CD14-positive monocyte (primary cell): ENCODE measurements around the gene MADD. TPM values are rescaled to one million over a fixed set of nuclear protein-coding genes. Genes with fewer than 3 reads are reported as not detected.

Source experiments
- DNase-seq, 3 donors: peaks; one replicate each; pipeline ENCODE4 v3.0.0-alpha.2; 2011 to 2022
- H2AFZ ChIP-seq: 2 replicates; pipeline ENCODE4 v1.6.0; 2012; ENCODE audit warnings: mild to moderate bottlenecking, low read depth, low read length, inconsistent platforms; ENCODE audit not compliant: insufficient read depth, poor library complexity, severe bottlenecking
- H3K27ac ChIP-seq, 2 donors: 1 replicate in 1 of 2; 2 replicates in 1 of 2; pipeline ENCODE4 v1.5.1; 2012 to 2013; ENCODE audit warnings: low read length in 2 of 2, control low read depth in 1 of 2, inconsistent platforms in 1 of 2, low read depth in 1 of 2, mild to moderate bottlenecking in 1 of 2
- H3K27me3 ChIP-seq, 2 donors: one replicate each; pipeline versions ENCODE4 v1.6.0 to v1.6.1; 2011 to 2013; ENCODE audit warnings: low read length in 2 of 2; ENCODE audit not compliant: control insufficient read depth in 2 of 2, insufficient read depth in 2 of 2
- H3K36me3 ChIP-seq, 2 donors: replicated peaks in 1 of 2; 1 replicate in 1 of 2; 2 replicates in 1 of 2; pipeline versions ENCODE4 v1.5.1 to v1.6.1; 2012 to 2013; ENCODE audit warnings: low read length in 2 of 2, control low read depth in 1 of 2, inconsistent platforms in 1 of 2, mild to moderate bottlenecking in 1 of 2; ENCODE audit not compliant: insufficient read depth in 2 of 2, control insufficient read depth in 1 of 2
- H3K4me1 ChIP-seq, 2 donors: 1 replicate in 1 of 2; 2 replicates in 1 of 2; pipeline versions ENCODE4 v1.5.1 to v1.6.1; 2012 to 2013; ENCODE audit warnings: low read length in 2 of 2, control low read depth in 1 of 2, inconsistent platforms in 1 of 2, mild to moderate bottlenecking in 1 of 2, moderate library complexity in 1 of 2; ENCODE audit not compliant: insufficient read depth in 2 of 2, control insufficient read depth in 1 of 2
- H3K4me2 ChIP-seq: replicated peaks from 2 replicates; pipeline ENCODE3; 2012; ENCODE audit warnings: low read length, moderate library complexity, mild to moderate bottlenecking; ENCODE audit not compliant: poor library complexity, severe bottlenecking; ENCODE audit errors: extremely low read depth
- H3K4me3 ChIP-seq, 3 experiments: fragments of 200-600 bp in 1 of 3; sonication (generic) in 1 of 3; replicated peaks in 1 of 3; 1 replicate in 2 of 3; 2 replicates in 1 of 3; pipeline ENCODE4 v1.5.1; 2011 to 2013; ENCODE audit warnings: low read length in 3 of 3, mild to moderate bottlenecking in 3 of 3, control low read depth in 2 of 3, low read depth in 2 of 3, inconsistent platforms in 1 of 3, moderate library complexity in 1 of 3
- H3K79me2 ChIP-seq: 2 replicates; pipeline ENCODE4 v1.6.0; 2012; ENCODE audit warnings: mild to moderate bottlenecking, control low read depth, inconsistent platforms, low read length, moderate library complexity; ENCODE audit not compliant: insufficient read depth
- H3K9ac ChIP-seq: 2 replicates; pipeline ENCODE4 v1.6.0; 2017; ENCODE audit warnings: low read length, mild to moderate bottlenecking; ENCODE audit not compliant: insufficient read depth, poor library complexity, severe bottlenecking
- H3K9me3 ChIP-seq, 2 donors: replicated peaks in 1 of 2; 1 replicate in 1 of 2; 2 replicates in 1 of 2; pipeline versions ENCODE4 v1.5.1 to v1.6.1; 2012 to 2013; ENCODE audit warnings: low read length in 2 of 2, control low read depth in 1 of 2; ENCODE audit not compliant: control insufficient read depth in 1 of 2, insufficient read depth in 1 of 2
- H4K20me1 ChIP-seq: 2 replicates; pipeline ENCODE4 v1.6.0; 2012; ENCODE audit warnings: mild to moderate bottlenecking, low read length, control low read depth, moderate library complexity; ENCODE audit not compliant: insufficient read depth
- H3K27ac Mint-ChIP-seq, 7 donors: one replicate each; pipeline ENCODE4 v1.8.0; 2020; ENCODE audit warnings: mild to moderate bottlenecking in 7 of 7, mixed read lengths in 7 of 7, moderate library complexity in 6 of 7, inconsistent platforms in 2 of 7
- H3K27me3 Mint-ChIP-seq, 3 donors: one replicate each; pipeline ENCODE4 v1.8.0; 2021 to 2022; ENCODE audit warnings: low read depth in 3 of 3, mild to moderate bottlenecking in 3 of 3, mixed read lengths in 3 of 3, moderate library complexity in 3 of 3, inconsistent platforms in 1 of 3
- H3K36me3 Mint-ChIP-seq, 2 donors: one replicate each; pipeline ENCODE4 v1.8.0; 2020; ENCODE audit warnings: mixed read lengths in 2 of 2, inconsistent platforms in 1 of 2, mild to moderate bottlenecking in 1 of 2
- H3K4me1 Mint-ChIP-seq: one replicate; pipeline ENCODE4 v1.8.0; 2020; ENCODE audit warnings: mild to moderate bottlenecking, mixed read lengths
- H3K4me3 Mint-ChIP-seq, 2 donors: one replicate each; pipeline ENCODE4 v1.8.0; 2020; ENCODE audit warnings: mild to moderate bottlenecking in 2 of 2, mixed read lengths in 2 of 2, moderate library complexity in 1 of 2
- H3K9me3 Mint-ChIP-seq, 7 donors: one replicate each; pipeline ENCODE4 v1.8.0; 2020 to 2022; ENCODE audit warnings: mixed read lengths in 7 of 7, mild to moderate bottlenecking in 6 of 7, moderate library complexity in 6 of 7, inconsistent platforms in 2 of 7
- WGBS: methylation state at CpG from one replicate; pipeline ENCODE4 v1.1.5; 2013; ENCODE audit warnings: missing lambda C conversion rate; ENCODE audit not compliant: insufficient coverage; 5-methylcytosine and 5-hydroxymethylcytosine counted together
- intact Hi-C, 2 donors: fragments of 100-400 bp; cut with micrococcal nuclease; formaldehyde crosslinking; loops; one replicate each; pipeline versions ENCODE4 v1.15.0 to v1.15.1; 2023
- polyA plus RNA-seq, 3 donors: library from polyadenylated mRNA; depleted of rRNA in 1 of 3; unstranded in 2 of 3; stranded (reverse) in 1 of 3; fragments of 300-500 nt in 2 of 3; fragments of >200 nt in 1 of 3; fragmentation: Illumina TruSeq in 2 of 3; gene quantifications; 1 replicate in 2 of 3; 2 replicates in 1 of 3; pipeline ENCODE4 v1.2.3, GENCODE V29; 2012 to 2021
- TF ChIP-seq, protein P1 (sequence below): fragments of 200-600 bp; IDR thresholded peaks from one replicate; pipeline ENCODE4 v1.8.0; 2022; ENCODE audit warnings: antibody characterized with exemption, mild to moderate bottlenecking

Gene MADD
- polyA plus RNA-seq, 3 donors, result 6.4 to 58.1 (median 12.2) TPM

DNA sequence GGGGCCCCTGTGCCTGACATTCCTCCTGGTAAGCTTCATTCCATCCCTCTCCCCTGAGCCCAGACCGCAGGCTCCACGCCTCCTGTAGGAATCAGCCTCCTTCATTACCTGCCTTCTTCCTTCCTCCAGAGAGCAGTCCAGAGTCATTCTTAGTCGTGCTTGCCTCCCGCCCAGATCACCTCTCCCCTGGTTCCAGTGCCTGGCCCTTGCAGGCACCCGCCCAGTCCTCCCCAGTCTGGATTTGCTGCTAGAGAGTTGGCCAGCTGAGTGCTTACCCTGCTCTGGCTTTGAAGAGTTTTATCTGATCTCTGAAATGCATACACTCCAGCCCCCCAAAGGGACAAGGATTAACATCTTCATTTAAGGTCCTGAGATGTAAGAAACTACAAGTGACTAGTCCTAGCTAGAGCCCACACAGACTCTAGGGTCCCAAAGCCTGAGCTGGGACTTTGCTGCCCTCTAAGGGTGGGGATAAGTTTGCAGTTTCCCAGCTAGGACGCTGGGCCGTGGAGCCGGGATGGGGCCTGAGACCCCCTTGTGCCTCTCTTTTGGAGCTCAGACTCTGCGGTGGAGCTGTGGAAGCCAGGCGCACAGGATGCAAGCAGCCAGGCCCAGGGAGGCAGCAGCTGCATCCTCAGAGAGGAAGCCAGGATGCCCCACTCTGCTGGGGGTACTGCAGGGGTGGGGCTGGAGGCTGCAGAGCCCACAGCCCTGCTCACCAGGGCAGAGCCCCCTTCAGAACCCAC, 10.5 kb upstream of the MADD start:
- intact Hi-C loops, result no loop called here
- peak overlapping the region; percentile 4 for H2AFZ ChIP-seq
- peaks cover 43% of the 10 kb centered on the region for H3K4me1 Mint-ChIP-seq

DNA sequence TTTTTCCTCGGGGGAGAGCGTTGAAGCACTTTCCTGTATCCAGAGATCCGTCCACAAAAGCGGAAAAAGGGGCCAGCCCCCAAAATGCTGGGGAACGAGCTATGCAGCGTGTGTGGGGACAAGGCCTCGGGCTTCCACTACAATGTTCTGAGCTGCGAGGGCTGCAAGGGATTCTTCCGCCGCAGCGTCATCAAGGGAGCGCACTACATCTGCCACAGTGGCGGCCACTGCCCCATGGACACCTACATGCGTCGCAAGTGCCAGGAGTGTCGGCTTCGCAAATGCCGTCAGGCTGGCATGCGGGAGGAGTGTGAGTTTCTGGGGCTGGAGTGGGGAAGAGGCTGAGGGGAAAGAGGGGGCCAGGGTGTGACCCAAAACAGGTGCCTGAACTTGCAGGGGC, 9.6 kb upstream of the MADD start:
- Mint-ChIP-seq H3K4me3 (no peak overlapping the region), H3K27ac (no peak overlapping the region), H3K4me1 (peaks cover 37% of the 10 kb centered on the region), H3K9me3 (no peaks in the 10 kb centered on the region), H3K36me3 (peaks cover 0 to 4% of the 10 kb centered on the region in 2 donors), H3K27me3 (peaks cover 0 to 2% (median 1%) of the 10 kb centered on the region in 3 donors)
- no peaks in the 10 kb centered on the region for H3K27me3 ChIP-seq
- H3K79me2 ChIP-seq, result no peaks in the 10 kb centered on the region
- no peak overlapping the region for H3K9ac ChIP-seq
- no peaks in the 10 kb centered on the region for H3K36me3 ChIP-seq
- H4K20me1 ChIP-seq, result no peaks in the 10 kb centered on the region
- H3K9me3 ChIP-seq, result no peaks in the 10 kb centered on the region
- peaks cover 21 to 37% of the 10 kb centered on the region in 2 donors for H3K4me1 ChIP-seq
- no peak overlapping the region for H3K4me3 ChIP-seq
- intact Hi-C loops, result no loop called here
- no peak overlapping the region for H3K4me2 ChIP-seq
- H2AFZ ChIP-seq, result no peak overlapping the region
- H3K27ac ChIP-seq, result no peak overlapping the region
- 95% methylated on average over 19 of the region's 19 CpGs for WGBS
- TF ChIP-seq, protein P1, sequence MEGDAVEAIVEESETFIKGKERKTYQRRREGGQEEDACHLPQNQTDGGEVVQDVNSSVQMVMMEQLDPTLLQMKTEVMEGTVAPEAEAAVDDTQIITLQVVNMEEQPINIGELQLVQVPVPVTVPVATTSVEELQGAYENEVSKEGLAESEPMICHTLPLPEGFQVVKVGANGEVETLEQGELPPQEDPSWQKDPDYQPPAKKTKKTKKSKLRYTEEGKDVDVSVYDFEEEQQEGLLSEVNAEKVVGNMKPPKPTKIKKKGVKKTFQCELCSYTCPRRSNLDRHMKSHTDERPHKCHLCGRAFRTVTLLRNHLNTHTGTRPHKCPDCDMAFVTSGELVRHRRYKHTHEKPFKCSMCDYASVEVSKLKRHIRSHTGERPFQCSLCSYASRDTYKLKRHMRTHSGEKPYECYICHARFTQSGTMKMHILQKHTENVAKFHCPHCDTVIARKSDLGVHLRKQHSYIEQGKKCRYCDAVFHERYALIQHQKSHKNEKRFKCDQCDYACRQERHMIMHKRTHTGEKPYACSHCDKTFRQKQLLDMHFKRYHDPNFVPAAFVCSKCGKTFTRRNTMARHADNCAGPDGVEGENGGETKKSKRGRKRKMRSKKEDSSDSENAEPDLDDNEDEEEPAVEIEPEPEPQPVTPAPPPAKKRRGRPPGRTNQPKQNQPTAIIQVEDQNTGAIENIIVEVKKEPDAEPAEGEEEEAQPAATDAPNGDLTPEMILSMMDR, result no peak
- no peak for DNase-seq

More for the DNA sequence above, 10.5 kb upstream of the MADD start:
- Histone ChIP-seq H3K4me3 (no peak overlapping the region), H3K9me3 (no peaks in the 10 kb centered on the region), H3K27me3 (no peaks in the 10 kb centered on the region), H3K36me3 (no peaks in the 10 kb centered on the region), H3K27ac (no peak overlapping the region), H3K79me2 (no peaks in the 10 kb centered on the region), H3K4me2 (no peak overlapping the region), H4K20me1 (no peaks in the 10 kb centered on the region), H3K4me1 (peaks cover 26 to 39% of the 10 kb centered on the region in 2 donors), H3K9ac (no peak overlapping the region)
- TF ChIP-seq, protein P1, result peak; percentile 68
- Mint-ChIP-seq H3K4me3 (peak overlapping the region in 1 of 2 donors; percentile 1), H3K27me3 (peaks cover 0 to 2% (median 1%) of the 10 kb centered on the region in 3 donors), H3K27ac (peak overlapping the region in 2 of 7 donors; percentile 21 to 48), H3K9me3 (no peaks in the 10 kb centered on the region), H3K36me3 (peaks cover 0 to 4% of the 10 kb centered on the region in 2 donors)
- WGBS, result 28% methylated on average over 7 of the region's 10 CpGs
- DNase-seq, result peak in 2 of 3 donors; percentile 25 to 33
